Ecto neural progenitor cell (in vitro differentiated cells): ENCODE measurements around the gene AOC2.
"Not testable (repeated sequence)": the region's sequence is repeated elsewhere in the genome, so short reads cannot be mapped to it uniquely, and the experiment has no call there.

Experiments used
- DNase-seq: peaks from one replicate; pipeline ENCODE4 v3.0.0-alpha.2; 2018; ENCODE audit warnings: low spot score

The AOC2 gene

GRCh38 chr17:42853968-42854790 lies 9.8 kb downstream of the AOC2 start:
- DNase-seq: no peak

- no peak for DNase-seq
Observed at GRCh38 chr17:42855048-42855596, 10.7 kb downstream of the AOC2 start.

- DNase-seq: not testable (repeated sequence)
Observed at GRCh38 chr17:42856093-42856492, 11.7 kb downstream of the AOC2 start.

- not testable (repeated sequence) for DNase-seq
Observed at GRCh38 chr17:42856516-42856915, 12.1 kb downstream of the AOC2 start.

GRCh38 chr17:42857389-42857788 lies 13.0 kb downstream of the AOC2 start:
- no peak for DNase-seq

GRCh38 chr17:42865638-42866094 lies 21.3 kb downstream of the AOC2 start:
- no peak for DNase-seq

GRCh38 chr17:42866216-42866615 lies 21.8 kb downstream of the AOC2 start:
- DNase-seq: no peak

GRCh38 chr17:42866631-42867575 lies 22.5 kb downstream of the AOC2 start:
- DNase-seq: no peak

- DNase-seq: not testable (repeated sequence)
Observed at GRCh38 chr17:42867694-42868261, 23.4 kb downstream of the AOC2 start.

GRCh38 chr17:42868338-42868737 lies 24.0 kb downstream of the AOC2 start:
- DNase-seq: no peak

GRCh38 chr17:42871647-42872046 lies 27.3 kb downstream of the AOC2 start:
- DNase-seq: no peak

- DNase-seq: no peak
Observed at GRCh38 chr17:42872251-42872965, 28.0 kb downstream of the AOC2 start.

- no peak for DNase-seq
Observed at GRCh38 chr17:42873315-42873714, 28.9 kb downstream of the AOC2 start.

- DNase-seq: not testable (repeated sequence)
Observed at GRCh38 chr17:42873932-42874695, 29.7 kb downstream of the AOC2 start.

- no peak for DNase-seq
Observed at GRCh38 chr17:42877037-42877436, 32.7 kb downstream of the AOC2 start.

- DNase-seq: peak; percentile 75
Observed at GRCh38 chr17:42878123-42878880, 33.9 kb downstream of the AOC2 start.

- DNase-seq: no peak
Observed at GRCh38 chr17:42878924-42879595, 34.7 kb downstream of the AOC2 start.

- no peak for DNase-seq
Observed at GRCh38 chr17:42879596-42879985, 35.2 kb downstream of the AOC2 start.

GRCh38 chr17:42880776-42881310 lies 36.5 kb downstream of the AOC2 start:
- DNase-seq: no peak
